HG03196 (cell line): ENCODE results near the gene PLCB1.
"Not testable (repeated sequence)": the region's sequence is repeated elsewhere in the genome, so short reads cannot be mapped to it uniquely, and the experiment has no call there.

Source experiments
- ATAC-seq: cut with Tn5 transposase; IDR thresholded peaks from one replicate; pipeline ENCODE4 v1.9.1; 2021; ENCODE audit not compliant: unreplicated experiment

The PLCB1 gene

GRCh38 chr20:8363970-8364733 lies 232.1 kb downstream of the PLCB1 start:
- ATAC-seq: no peak

- no peak for ATAC-seq
Measured at GRCh38 chr20:8364734-8365078, 232.6 kb downstream of the PLCB1 start.

- ATAC-seq: no peak
Measured at GRCh38 chr20:8365634-8366033, 233.6 kb downstream of the PLCB1 start.

- ATAC-seq: no peak
Measured at GRCh38 chr20:8366303-8366923, 234.3 kb downstream of the PLCB1 start.

- no peak for ATAC-seq
Measured at GRCh38 chr20:8367689-8368088, 235.6 kb downstream of the PLCB1 start.

- ATAC-seq: no peak
Measured at GRCh38 chr20:8368670-8369069, 236.6 kb downstream of the PLCB1 start.

- ATAC-seq: no peak
Measured at GRCh38 chr20:8369311-8369710, 237.2 kb downstream of the PLCB1 start.

- ATAC-seq: no peak
Measured at GRCh38 chr20:8370774-8371173, 238.7 kb downstream of the PLCB1 start.

- ATAC-seq: no peak
Measured at GRCh38 chr20:8372824-8373380, 240.8 kb downstream of the PLCB1 start.

GRCh38 chr20:8373579-8373978 lies 241.5 kb downstream of the PLCB1 start:
- ATAC-seq: no peak

- ATAC-seq: no peak
Measured at GRCh38 chr20:8375898-8376297, 243.8 kb downstream of the PLCB1 start.

- ATAC-seq: no peak
Measured at GRCh38 chr20:8376940-8377339, 244.9 kb downstream of the PLCB1 start.

GRCh38 chr20:8379125-8379524 lies 247.1 kb downstream of the PLCB1 start:
- not testable (repeated sequence) for ATAC-seq

GRCh38 chr20:8385247-8385646 lies 253.2 kb downstream of the PLCB1 start:
- no peak for ATAC-seq

- no peak for ATAC-seq
Measured at GRCh38 chr20:8386991-8387390, 254.9 kb downstream of the PLCB1 start.

- ATAC-seq: no peak
Measured at GRCh38 chr20:8388141-8388540, 256.1 kb downstream of the PLCB1 start.

- no peak for ATAC-seq
Measured at GRCh38 chr20:8388707-8389106, 256.6 kb downstream of the PLCB1 start.

GRCh38 chr20:8389381-8390036 lies 257.4 kb downstream of the PLCB1 start:
- ATAC-seq: no peak

- ATAC-seq: no peak
Measured at GRCh38 chr20:8390037-8390433, 258.0 kb downstream of the PLCB1 start.

- ATAC-seq: no peak
Measured at GRCh38 chr20:8390500-8390899, 258.4 kb downstream of the PLCB1 start.

GRCh38 chr20:8393381-8393780 lies 261.3 kb downstream of the PLCB1 start:
- ATAC-seq: no peak
